ENCODE measurements around the gene ICE2.

DNA sequence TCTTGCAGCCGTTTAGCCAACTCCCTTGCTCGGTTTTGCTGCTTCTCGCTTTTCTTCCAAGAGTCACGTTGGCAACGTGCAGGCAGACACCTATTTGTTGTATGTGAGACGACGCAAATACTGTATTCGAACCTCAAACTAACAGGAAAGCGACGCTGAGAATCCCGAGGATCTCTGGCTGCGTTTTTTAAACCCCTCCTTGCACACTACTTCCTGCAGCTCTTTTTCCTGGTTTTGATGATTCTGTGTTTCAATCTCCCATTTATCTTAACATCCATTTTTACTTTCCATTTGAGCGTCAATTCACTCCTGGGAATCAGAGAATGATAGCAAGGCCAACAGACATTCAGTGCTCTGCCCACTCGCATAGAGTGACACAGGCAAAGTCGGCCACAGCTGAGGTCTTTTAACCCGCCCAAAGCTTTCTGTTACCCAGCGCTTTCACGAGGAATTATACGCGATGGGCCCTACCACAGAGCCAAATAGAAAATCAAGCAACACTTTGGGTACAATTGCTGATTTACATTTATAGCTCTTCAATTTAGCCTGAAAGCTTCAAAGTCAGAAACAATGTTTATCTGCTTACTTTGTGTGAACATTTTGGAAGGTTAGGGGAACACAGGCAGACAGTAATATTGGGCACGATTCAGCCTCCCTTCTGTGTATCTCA lies 79.6 kb downstream of the ICE2 start:
- TF ChIP-seq ZNF384 (IDR thresholded peaks at IDR 0.05) (no peak), ARNT (IDR thresholded peaks at IDR 0.05) (no peak), ELF4 (IDR thresholded peaks at IDR 0.05) (no peak), FOXK2 (IDR thresholded peaks at IDR 0.05) (no peak), FOXM1 (IDR thresholded peaks at IDR 0.05; ENCODE audit: borderline replicate concordance) (no peak), FOXA1 (IDR thresholded peaks at IDR 0.05) (no peak), HDGF (IDR thresholded peaks at IDR 0.05; ENCODE audit: borderline replicate concordance) (no peak), TARDBP (IDR thresholded peaks at IDR 0.05) (no peak), SUZ12 (IDR thresholded peaks at IDR 0.05) (no peak)

All from HEK293T (cell line).